ENCODE results near the gene GRAMD1B. TPM values are rescaled to one million over a fixed set of nuclear protein-coding genes. Genes with fewer than 3 reads are reported as not detected.

GRAMD1B gene
- total RNA-seq, 6 donors from 2014 or later, result 5.8 to 132 (median 10.1) TPM

- no peak for TF ChIP-seq EP300 (IDR thresholded peaks at IDR 0.05)
- peak in 5 of 6 experiments; percentile 40 to 63 (median 56) for TF ChIP-seq CTCF (IDR thresholded peaks at IDR 0.05)
- H3K36me3 ChIP-seq, result no peaks in the 10 kb centered on the region
- no peak overlapping the region for H3K27ac ChIP-seq
- ATAC-seq (ENCODE audit: low FRiP score in 2 of 2) (peak in 1 of 2 donors; percentile 79), DNase-seq (peak in 1 of 2 donors; percentile 25)
- H3K4me1 ChIP-seq, result no peaks in the 10 kb centered on the region
- no peaks in the 10 kb centered on the region for H3K27me3 ChIP-seq
- H3K9me3 ChIP-seq, result no peaks in the 10 kb centered on the region
- 28 to 35% methylated on average over 22 of the region's 22 CpGs for WGBS, 2 donors
- H3K4me3 ChIP-seq, result no peak overlapping the region
Measured at GRCh38 chr11:123640677-123641494, 210.8 kb downstream of the GRAMD1B start.

DNA sequence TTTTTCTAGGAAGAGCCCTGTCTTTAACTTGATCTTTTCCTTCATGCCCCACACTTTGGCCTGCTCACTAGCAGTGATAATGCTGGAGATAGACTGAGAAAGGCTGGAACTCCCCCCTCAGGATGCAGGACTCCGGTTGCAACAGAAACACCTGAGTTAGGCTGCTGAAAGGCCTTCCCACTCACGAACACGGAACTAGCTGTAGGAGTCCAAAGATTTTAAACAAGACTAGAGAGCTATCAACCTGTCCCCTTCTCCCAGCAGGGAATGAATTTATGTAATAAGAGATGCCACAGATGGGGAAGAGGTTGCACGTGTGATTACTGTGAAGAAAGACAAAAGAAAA is 211.4 kb downstream of the GRAMD1B start:
- ATAC-seq (ENCODE audit: low FRiP score in 2 of 2), result no peak
- Histone ChIP-seq H3K36me3 (no peaks in the 10 kb centered on the region), H3K4me3 (no peak overlapping the region), H3K9me3 (no peaks in the 10 kb centered on the region), H3K27me3 (no peaks in the 10 kb centered on the region), H3K27ac (no peak overlapping the region), H3K4me1 (no peaks in the 10 kb centered on the region)
- DNase-seq, result no peak
- 66 to 73% methylated on average over 4 of the region's 4 CpGs for WGBS, 2 donors
- TF ChIP-seq POLR2AphosphoS5 (IDR thresholded peaks at IDR 0.05), result no peak
- TF ChIP-seq CTCF (IDR thresholded peaks at IDR 0.05), result no peak
- TF ChIP-seq EP300 (IDR thresholded peaks at IDR 0.05), result no peak
- TF ChIP-seq POLR2A (IDR thresholded peaks at IDR 0.05), result no peak

GRCh38 chr11:123642435-123642834 is 212.4 kb downstream of the GRAMD1B start:
- WGBS, 2 donors, result 91 to 93% methylated on average over 15 of the region's 15 CpGs
- Histone ChIP-seq H3K27ac (no peak overlapping the region), H3K4me1 (no peaks in the 10 kb centered on the region), H3K36me3 (no peaks in the 10 kb centered on the region), H3K4me3 (no peak overlapping the region), H3K27me3 (no peaks in the 10 kb centered on the region), H3K9me3 (no peaks in the 10 kb centered on the region)
- ATAC-seq (ENCODE audit: low FRiP score in 2 of 2) (no peak), DNase-seq (no peak)
- TF ChIP-seq EP300 (IDR thresholded peaks at IDR 0.05), result no peak
- TF ChIP-seq POLR2AphosphoS5 (IDR thresholded peaks at IDR 0.05), result no peak

GRCh38 chr11:123645286-123645975 is 215.4 kb downstream of the GRAMD1B start:
- Histone ChIP-seq H3K36me3 (no peaks in the 10 kb centered on the region), H3K4me1 (no peaks in the 10 kb centered on the region), H3K27me3 (no peaks in the 10 kb centered on the region), H3K9me3 (no peaks in the 10 kb centered on the region), H3K4me3 (no peak overlapping the region), H3K27ac (no peak overlapping the region)
- 65 to 77% methylated on average over 12 of the region's 12 CpGs for WGBS, 2 donors
- no peak for TF ChIP-seq CTCF (IDR thresholded peaks at IDR 0.05)
- TF ChIP-seq POLR2A (IDR thresholded peaks at IDR 0.05), result no peak
- TF ChIP-seq POLR2AphosphoS5 (IDR thresholded peaks at IDR 0.05), result no peak
- TF ChIP-seq EP300 (IDR thresholded peaks at IDR 0.05), result no peak
- peak in 1 of 2 donors; percentile 30 for DNase-seq
- ATAC-seq (ENCODE audit: low FRiP score in 2 of 2), result no peak

DNA sequence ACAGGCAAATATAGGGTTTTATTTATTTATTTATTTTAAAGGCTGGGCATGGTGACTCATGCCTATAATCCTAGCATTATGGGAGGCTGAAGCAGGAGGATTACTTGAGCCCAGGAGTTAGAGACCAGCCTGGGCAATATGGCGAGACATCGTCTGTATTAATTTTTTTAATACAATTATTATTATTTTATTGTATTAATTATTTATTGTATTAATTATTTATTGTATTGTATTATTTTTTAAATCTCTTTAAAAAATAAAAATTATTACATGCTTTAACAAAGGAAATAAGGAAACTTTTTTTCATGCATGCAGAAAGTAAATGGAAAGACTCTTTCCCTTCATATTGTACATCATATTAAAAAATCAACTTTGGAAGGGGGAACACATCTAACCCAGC is 220.8 kb downstream of the GRAMD1B start:
- Histone ChIP-seq H3K4me3 (no peak overlapping the region), H3K27ac (no peak overlapping the region), H3K4me1 (peaks cover 12 to 22% (median 17%) of the 10 kb centered on the region in 4 donors), H3K36me3 (no peaks in the 10 kb centered on the region), H3K9me3 (no peaks in the 10 kb centered on the region), H3K27me3 (peaks cover 0 to 19% (median 5%) of the 10 kb centered on the region in 4 donors)
- TF ChIP-seq POLR2AphosphoS5 (IDR thresholded peaks at IDR 0.05) (no peak), POLR2A (IDR thresholded peaks at IDR 0.05) (no peak), CTCF (IDR thresholded peaks at IDR 0.05) (no peak), EP300 (IDR thresholded peaks at IDR 0.05) (no peak)
- no peak for ATAC-seq (ENCODE audit: low FRiP score in 2 of 2)
- 92 to 96% methylated on average over 2 of the region's 2 CpGs for WGBS, 2 donors
- no peak for DNase-seq
